K562 (cell line): Measurements from ENCODE around the gene UBA1. TPM values are rescaled to one million over a fixed set of nuclear protein-coding genes. Genes with fewer than 3 reads are reported as not detected.

Source experiments
- JUND ChIP-seq, 2 experiments: IDR thresholded peaks; 2 replicates in 1 of 2; 3 replicates in 1 of 2; pipeline ENCODE4 v1.6.1; 2011; ENCODE audit warnings: borderline replicate concordance in 2 of 2, low read depth in 2 of 2, low read length in 2 of 2, improper control_type of control experiment in 1 of 2, missing biosample characterization in 1 of 2, missing genetic modification characterization in 1 of 2, missing genetic modification reagents in 1 of 2
- RBBP5 ChIP-seq: fragments of 200-600 bp; sonication (generic); IDR thresholded peaks from 2 replicates; pipeline ENCODE4 v1.6.1; 2012; ENCODE audit warnings: borderline replicate concordance, mild to moderate bottlenecking, low read length, control low read depth, inconsistent platforms; ENCODE audit not compliant: insufficient read depth, poor library complexity, severe bottlenecking
- XRCC4 ChIP-seq: IDR thresholded peaks from one replicate; pipeline ENCODE4 v1.6.1; 2011; ENCODE audit not compliant: insufficient read depth, insufficient read length; ENCODE audit errors: extremely low read depth
- ZBTB7A ChIP-seq: IDR thresholded peaks from 2 replicates; pipeline ENCODE4 v1.6.1; 2011; ENCODE audit warnings: low read depth, mild to moderate bottlenecking, low read length, moderate library complexity, borderline replicate concordance; ENCODE audit not compliant: control insufficient read depth
- polyA plus RNA-seq, 8 experiments: library from polyadenylated mRNA; depleted of rRNA in 4 of 8; stranded (reverse) in 5 of 8; unstranded in 3 of 8; fragments of >200 nt; fragmentation: Nextera tagmentation in 2 of 8; fragmentation: Illumina TruSeq in 1 of 8; extraction: Ambion mirVana in 2 of 8; extraction: Trizol in 1 of 8; gene quantifications; 2 replicates each; pipeline versions ENCODE4 v1.2.1 to v1.2.3, GENCODE V29; 2011 to 2014; ENCODE audit warnings: inconsistent platforms in 1 of 8, missing spikeins in 1 of 8
- total RNA-seq, 7 experiments: library from RNA; depleted of rRNA in 6 of 7; stranded (reverse); fragments of >200 nt in 6 of 7; fragmentation: Illumina TruSeq in 2 of 7; extraction: Trizol in 2 of 7; gene quantifications; 2 replicates each; pipeline versions ENCODE4 v1.2.1 to v1.2.3, GENCODE V29; 2011 to 2021; ENCODE audit warnings: low replicate concordance in 1 of 7
- TF ChIP-seq, protein P1 (sequence below): sonication (generic); formaldehyde crosslinking; IDR thresholded peaks from 2 replicates; pipeline ENCODE4 v1.8.0; 2023; ENCODE audit warnings: missing genetic modification reagents, mild to moderate bottlenecking, borderline replicate concordance
- TF ChIP-seq, protein P2 (sequence below): sonication (generic); formaldehyde crosslinking; IDR thresholded peaks from 2 replicates; pipeline ENCODE4 v1.8.1; 2023; ENCODE audit warnings: mild to moderate bottlenecking, missing genetic modification reagents, moderate library complexity

The UBA1 gene
- total and polyA plus RNA-seq, 9 of the 15 experiments (the other 6 are each of a cell fraction or from before 2014, with no cell fraction given), result 32.0 to 174 (median 93.6) TPM

DNA sequence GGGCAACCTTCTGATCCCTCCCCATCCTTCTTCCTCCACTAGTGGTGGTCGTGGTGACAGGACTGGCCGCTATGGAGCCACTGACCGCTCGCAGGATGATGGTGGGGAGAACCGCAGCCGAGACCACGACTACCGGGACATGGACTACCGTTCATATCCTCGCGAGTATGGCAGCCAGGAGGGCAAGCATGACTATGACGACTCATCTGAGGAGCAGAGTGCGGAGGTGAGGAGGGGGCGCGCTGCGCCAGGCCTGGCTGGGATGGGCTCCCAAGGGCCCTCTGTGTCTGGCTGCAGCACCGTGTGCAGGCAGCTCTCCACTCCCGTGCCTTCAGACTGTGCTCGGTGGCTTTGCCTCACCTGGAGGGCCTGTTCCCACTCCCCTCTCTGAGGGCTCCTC, 24.4 kb upstream of the UBA1 start (continued):
- TF ChIP-seq, protein P1, sequence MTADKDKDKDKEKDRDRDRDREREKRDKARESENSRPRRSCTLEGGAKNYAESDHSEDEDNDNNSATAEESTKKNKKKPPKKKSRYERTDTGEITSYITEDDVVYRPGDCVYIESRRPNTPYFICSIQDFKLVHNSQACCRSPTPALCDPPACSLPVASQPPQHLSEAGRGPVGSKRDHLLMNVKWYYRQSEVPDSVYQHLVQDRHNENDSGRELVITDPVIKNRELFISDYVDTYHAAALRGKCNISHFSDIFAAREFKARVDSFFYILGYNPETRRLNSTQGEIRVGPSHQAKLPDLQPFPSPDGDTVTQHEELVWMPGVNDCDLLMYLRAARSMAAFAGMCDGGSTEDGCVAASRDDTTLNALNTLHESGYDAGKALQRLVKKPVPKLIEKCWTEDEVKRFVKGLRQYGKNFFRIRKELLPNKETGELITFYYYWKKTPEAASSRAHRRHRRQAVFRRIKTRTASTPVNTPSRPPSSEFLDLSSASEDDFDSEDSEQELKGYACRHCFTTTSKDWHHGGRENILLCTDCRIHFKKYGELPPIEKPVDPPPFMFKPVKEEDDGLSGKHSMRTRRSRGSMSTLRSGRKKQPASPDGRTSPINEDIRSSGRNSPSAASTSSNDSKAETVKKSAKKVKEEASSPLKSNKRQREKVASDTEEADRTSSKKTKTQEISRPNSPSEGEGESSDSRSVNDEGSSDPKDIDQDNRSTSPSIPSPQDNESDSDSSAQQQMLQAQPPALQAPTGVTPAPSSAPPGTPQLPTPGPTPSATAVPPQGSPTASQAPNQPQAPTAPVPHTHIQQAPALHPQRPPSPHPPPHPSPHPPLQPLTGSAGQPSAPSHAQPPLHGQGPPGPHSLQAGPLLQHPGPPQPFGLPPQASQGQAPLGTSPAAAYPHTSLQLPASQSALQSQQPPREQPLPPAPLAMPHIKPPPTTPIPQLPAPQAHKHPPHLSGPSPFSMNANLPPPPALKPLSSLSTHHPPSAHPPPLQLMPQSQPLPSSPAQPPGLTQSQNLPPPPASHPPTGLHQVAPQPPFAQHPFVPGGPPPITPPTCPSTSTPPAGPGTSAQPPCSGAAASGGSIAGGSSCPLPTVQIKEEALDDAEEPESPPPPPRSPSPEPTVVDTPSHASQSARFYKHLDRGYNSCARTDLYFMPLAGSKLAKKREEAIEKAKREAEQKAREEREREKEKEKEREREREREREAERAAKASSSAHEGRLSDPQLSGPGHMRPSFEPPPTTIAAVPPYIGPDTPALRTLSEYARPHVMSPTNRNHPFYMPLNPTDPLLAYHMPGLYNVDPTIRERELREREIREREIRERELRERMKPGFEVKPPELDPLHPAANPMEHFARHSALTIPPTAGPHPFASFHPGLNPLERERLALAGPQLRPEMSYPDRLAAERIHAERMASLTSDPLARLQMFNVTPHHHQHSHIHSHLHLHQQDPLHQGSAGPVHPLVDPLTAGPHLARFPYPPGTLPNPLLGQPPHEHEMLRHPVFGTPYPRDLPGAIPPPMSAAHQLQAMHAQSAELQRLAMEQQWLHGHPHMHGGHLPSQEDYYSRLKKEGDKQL (CRISPR knock-in tag), result no peak
- TF ChIP-seq XRCC4 (no peak), ZBTB7A (no peak), RBBP5 (no peak), JUND (IDR thresholded peaks at IDR 0.05; ENCODE audit: borderline replicate concordance, low read depth, low read length) (no peak), JUND (tag; IDR thresholded peaks at IDR 0.05; ENCODE audit: borderline replicate concordance, low read depth, low read length) (no peak)
- TF ChIP-seq, protein P2, sequence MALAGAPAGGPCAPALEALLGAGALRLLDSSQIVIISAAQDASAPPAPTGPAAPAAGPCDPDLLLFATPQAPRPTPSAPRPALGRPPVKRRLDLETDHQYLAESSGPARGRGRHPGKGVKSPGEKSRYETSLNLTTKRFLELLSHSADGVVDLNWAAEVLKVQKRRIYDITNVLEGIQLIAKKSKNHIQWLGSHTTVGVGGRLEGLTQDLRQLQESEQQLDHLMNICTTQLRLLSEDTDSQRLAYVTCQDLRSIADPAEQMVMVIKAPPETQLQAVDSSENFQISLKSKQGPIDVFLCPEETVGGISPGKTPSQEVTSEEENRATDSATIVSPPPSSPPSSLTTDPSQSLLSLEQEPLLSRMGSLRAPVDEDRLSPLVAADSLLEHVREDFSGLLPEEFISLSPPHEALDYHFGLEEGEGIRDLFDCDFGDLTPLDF, result no peak
